GM18868 (cell line): ENCODE measurements around the gene TJP3.

ENCODE experiments used
- ATAC-seq: cut with Tn5 transposase; IDR thresholded peaks from one replicate; pipeline ENCODE4 v1.9.1; 2021; ENCODE audit warnings: mild to moderate bottlenecking, moderate library complexity; ENCODE audit not compliant: unreplicated experiment

The TJP3 gene

DNA sequence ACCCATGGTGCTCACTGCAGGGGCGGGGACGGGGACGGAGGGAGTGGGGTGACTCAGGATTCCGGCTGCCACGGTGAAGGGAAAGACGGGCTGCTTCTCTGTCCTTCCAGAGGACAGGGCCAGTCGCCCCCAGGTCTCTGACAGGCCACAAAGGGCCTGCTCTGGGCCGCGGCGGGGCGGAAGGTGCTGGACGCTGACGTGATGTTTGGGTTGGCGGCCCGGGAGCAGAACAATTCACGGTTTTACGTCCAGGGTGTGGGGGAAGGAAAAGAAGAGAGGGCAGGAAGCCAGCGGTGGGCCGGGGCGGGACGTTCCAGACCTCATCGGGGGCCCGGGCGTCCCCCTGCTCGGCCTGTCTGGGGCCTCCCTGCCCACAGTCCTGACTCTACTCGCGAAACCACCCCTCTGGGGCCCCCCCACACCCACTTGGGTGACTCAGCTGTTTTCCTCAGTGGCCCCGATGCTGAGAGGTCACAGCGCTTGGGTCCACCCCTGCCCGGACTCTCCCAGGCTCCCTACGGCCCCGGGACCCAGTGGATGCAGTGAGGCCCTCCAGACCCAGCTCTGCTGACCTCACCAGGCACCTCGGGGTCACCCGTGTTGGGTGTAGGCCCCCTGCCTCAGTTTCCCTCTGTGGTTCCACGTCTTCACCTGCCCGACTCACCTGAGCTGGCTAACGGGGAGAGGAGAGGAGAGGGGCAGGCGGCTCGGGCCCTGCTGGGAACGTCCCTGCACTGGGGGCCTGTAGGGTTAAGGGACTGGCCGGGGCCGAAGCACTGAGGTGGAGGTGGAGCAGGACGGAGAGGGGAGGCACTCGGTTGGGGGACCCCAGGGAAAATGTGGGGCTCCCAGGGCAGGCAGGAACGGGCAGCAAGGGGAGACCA lies 37.1 kb upstream of the TJP3 start:
- ATAC-seq, result no peak

DNA sequence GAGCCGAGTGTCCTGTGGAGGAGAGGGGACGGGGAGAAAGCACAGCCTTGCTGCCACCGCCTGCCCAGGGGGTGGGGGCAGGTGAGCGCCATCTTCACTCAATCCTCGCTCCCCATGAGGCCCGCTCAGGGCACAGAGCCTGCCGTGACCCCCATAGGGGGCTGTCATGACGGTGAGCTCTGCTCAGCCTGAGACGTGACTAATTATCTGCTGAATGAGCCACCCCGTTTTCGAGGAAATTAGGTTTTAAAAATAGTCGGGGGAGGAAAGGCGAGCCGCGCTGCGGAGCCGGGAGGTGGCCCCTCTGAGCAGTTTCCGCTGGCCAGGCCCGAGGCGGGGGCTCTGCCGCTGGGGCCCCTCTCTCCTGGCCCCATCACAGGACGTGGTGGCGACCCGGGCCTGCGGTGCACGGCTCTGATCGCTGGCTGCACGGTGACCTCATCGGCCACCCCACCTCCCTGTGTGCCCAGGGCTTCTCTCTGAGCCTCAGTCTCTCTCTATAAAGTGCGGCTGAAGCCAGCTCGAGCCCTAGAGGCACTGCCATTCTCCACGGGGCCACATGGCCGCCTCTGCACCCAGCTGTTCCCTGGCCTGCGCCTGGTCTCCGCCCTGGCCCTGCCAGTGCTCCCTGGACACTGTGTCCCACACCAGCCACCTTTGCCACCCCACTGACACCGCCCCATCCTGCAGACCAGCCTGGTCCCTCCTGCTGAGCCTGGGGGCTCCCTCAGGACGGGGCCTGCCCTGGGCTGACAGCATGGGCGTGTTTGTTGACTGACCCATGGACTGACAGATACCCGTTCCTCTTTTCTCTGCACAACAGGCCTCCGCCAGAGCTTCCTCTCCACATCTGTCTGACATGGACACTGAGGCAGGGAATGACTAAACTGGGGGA lies 36.3 kb upstream of the TJP3 start:
- ATAC-seq, result no peak

DNA sequence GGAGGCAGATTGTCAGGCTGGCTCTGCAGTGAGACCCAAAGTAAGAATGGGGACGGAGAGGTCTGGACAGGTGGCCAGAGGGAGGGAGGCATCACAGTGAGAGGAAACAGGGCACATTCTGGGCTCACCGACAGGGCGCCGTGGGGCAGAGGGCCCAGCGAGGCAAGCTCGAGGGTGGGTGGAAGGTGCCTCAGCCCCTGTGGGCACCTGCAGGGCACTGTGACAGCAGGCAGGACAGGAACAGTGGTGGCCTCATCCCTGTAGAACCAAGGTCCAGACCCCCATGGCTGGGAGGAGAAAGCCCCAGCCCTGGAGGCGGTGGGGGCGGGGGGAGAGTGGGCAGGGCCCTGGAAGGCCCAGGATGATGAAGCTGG lies 35.6 kb upstream of the TJP3 start:
- ATAC-seq, result no peak

DNA sequence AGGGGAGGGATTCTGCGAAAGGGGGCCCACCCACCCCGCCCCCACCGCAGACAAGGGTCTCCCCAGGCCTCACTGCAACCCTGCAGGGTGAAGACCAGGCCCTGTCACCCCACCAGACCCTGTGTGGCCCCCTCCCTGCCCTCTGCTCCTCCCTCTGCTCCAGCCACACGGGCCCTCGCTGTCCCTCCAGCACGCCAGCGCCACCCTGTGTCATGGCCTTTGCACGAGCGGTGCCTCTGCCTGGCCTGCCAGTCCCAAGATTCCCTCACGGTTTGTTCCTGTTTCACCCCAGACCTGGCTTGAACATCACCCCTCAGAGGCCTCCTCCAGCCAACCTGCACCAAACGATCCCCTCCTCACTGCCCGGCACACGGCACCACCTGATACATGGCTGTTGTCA lies 35.2 kb upstream of the TJP3 start:
- ATAC-seq, result no peak

GRCh38 chr19:3673506-3674439 lies 34.4 kb upstream of the TJP3 start:
- no peak for ATAC-seq

- no peak for ATAC-seq
Observed at GRCh38 chr19:3674784-3675543, 33.2 kb upstream of the TJP3 start.

- no peak for ATAC-seq
Observed at GRCh38 chr19:3678188-3678587, 30.0 kb upstream of the TJP3 start.

DNA sequence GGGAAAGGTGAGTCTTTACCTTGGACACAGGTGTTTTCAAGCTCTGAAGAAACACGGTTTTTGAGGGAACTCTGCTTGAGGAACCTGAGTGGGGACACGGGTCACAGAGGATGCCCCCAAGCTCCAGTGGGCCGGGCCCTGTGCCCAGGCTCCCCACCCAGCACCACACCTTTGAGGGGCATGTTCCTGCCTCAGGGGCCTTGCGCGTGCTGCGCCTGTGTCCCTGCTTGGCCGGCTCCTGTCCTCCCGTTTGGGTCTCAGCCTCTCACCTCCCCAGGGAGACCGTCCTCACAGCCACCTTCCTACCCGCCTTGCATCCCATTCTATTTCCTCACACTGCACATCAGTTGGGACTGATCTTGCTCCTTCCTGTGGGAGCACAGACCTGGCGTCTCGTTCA lies 29.0 kb upstream of the TJP3 start:
- ATAC-seq, result no peak

DNA sequence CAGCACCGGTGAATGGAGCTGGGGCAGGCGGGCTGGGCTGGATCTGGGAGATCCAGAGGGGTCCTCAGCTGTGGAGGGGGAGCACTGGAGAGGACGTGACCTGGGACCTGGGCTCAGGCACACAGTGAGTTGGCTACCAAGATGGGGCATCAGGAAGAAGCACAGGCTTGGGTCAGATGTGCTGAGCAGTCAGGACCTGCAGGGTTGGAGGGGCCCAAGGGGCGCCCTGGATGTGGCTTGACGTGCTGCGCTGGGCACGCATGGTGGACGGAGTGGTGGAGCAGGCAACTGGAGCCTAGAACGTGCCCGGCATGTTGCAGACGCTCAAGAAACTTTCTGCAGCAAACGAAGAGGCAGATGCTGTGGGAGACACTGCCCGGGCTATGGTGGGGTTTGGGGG lies 28.6 kb upstream of the TJP3 start:
- ATAC-seq, result no peak

GRCh38 chr19:3680939-3681338 lies 27.2 kb upstream of the TJP3 start:
- no peak for ATAC-seq

GRCh38 chr19:3682286-3682685 lies 25.9 kb upstream of the TJP3 start:
- ATAC-seq, result no peak

DNA sequence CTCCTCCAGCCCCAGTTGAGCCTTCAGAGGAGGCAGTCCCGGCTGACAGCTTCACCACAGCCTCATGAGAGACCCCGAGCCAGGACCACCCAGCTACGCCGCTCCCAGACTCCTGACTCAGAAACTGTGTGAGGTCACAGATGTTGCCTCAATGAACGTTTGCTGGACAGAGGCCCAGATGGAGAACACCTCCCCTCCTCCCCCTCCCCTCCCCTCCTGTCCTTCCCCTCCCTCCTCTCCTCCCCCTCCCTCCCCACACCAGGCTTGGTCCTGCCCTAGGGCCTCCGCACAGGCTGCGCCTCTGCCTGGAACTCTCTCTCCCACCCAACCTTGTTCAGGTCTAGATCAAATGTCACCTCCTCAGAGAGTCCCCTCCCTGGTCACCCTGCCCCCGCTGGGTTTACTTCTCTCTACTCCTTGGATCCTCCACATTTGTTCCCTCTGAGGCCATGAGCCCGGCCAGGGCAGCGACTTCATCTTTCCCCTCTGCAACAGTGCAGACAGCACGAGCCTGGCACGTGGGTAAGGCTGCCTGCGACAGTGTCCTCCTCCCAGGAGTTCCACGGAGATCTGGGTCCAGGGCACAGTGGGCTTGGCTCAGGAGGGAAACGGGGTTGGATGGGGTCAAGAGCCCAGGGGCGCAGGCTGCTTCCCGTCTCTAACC lies 25.3 kb upstream of the TJP3 start:
- ATAC-seq, result no peak

DNA sequence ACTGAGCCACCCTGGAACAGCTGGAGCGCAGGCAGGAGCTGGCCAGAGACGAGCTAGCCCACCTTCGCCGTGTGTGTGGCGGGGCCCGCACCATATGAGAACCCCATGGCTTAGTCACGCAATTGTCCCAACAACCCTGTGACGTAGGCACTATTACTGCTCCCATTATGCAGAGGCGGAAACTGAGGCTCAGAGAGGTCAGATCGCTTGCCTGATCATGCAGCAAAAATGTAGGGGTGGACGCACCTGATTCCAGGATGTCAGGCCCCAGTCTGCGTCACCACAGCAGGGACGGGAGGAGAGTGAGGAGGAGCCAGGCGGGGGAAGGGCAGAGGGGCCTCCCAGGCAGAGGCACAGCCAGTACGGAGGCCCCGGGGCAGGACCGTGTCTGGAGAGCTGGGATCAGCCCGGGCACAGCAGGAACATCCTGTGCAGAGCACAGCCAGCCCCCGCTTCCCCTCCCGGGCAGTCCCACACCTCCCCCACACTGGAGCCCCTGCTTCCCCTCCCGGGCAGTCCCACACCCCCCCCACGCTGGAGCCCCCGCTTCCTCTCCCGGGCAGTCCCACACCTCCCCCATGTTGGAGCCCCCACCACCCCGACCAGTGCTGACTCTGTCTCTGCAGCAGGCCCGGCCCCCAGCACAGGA lies 24.7 kb upstream of the TJP3 start:
- no peak for ATAC-seq

DNA sequence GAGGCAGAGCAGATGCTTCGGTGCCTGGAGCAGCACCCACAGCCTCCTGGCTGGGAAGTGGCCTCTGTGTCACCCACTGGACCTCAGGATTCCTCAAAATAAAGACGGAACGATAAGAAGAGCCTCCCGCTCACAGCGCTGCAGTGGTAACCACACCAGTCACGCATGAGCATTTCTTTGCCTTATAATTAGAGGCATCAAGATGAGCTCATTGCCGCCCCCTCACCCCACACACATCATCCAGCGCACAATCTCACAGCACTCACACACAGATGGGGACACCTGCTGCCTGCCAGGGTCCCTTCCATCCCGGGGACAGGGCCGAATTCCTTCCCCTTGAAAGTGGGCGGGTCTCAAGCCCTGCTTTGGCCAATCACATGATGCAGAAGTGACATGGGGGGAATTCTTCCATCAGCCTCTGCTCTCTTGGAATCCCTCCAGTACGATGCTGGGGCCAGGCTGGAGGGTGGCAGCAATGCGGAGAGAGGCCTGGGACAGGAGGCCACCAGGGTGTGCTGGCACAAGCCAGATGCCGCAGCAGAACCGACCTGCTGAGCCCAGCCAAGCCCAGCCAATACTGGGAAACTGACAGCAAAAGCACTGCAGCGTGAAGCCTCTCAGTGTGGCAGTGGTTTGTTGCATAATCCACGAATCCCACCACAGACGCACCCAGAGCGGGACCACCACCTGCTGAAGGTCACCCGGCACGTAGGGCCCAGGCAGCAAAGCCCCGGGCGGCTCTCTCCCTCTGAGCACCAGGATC lies 23.9 kb upstream of the TJP3 start:
- ATAC-seq, result peak; percentile 50

- no peak for ATAC-seq
Observed at GRCh38 chr19:3684817-3685410, 23.3 kb upstream of the TJP3 start.

- no peak for ATAC-seq
Observed at GRCh38 chr19:3687393-3687773, 20.8 kb upstream of the TJP3 start.

DNA sequence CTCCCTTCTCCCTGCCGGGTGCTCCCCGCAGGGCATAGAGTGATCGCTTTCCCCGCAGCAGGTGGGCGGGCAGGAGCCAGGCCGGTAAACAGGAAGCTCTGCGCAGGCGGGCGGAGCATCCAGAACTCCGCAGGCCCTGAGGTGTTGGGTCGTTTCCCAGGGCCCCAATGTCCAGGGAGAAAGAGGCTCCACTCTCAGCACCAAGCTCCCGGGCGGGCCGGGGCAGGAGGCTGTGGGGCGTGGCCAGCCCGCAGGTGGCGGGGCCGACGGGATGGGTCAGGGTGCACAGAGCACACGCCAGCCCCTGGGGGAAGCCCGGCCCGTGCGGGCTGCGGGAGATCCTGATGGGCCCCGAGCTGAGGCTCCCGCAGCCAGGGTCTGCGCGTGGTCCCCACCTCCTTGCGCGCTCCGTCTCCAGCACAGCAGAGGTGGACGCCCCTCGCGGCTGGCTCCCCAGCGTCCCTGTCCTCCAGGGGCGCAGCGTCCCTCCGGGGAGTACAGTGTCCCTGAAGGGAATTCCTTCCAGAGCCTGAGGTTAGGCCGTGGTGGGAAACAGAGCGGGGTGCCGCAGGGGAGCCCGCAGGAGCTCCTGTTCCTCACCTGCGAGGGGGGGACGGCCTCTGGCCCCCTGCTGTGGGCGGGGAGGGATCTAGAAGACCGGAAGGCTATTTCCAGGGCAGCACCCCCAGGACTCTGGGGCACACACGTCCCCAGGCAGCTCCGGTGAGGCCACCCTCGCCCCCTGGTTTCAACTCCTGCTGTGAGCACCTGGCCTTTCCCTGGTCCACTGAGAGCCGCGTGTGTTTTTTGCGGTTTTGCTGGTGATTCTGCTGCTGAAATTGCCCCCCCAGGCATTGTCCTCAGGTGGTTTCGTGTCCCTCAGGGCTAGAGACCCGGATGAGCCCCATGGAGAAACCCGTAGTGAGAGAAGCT lies 20.1 kb upstream of the TJP3 start:
- ATAC-seq, result no peak
